Stimulated activated CD8-positive, alpha-beta memory T cell treated with anti-CD3 and anti-CD28 coated beads, Interleukin-15, amount 100 ng/mL, for 4 hours (primary cell): ENCODE data around the gene CHRNB2.
"Not testable (repeated sequence)": the region's sequence is repeated elsewhere in the genome, so short reads cannot be mapped to it uniquely, and the experiment has no call there.

Source experiments
- DNase-seq, 2 donors: peaks; one replicate each; pipeline ENCODE4 v3.0.0-alpha.2; 2020; ENCODE audit warnings: low read depth in 2 of 2

Gene CHRNB2

GRCh38 chr1:154567386-154568156 lies at the start of gene CHRNB2:
Gene CHRNB2 (plus strand): TSS chr1:154567778. CDS start chr1:154568045, 267 bp downstream.
- peak in 1 of 2 donors; percentile 44 for DNase-seq

DNA sequence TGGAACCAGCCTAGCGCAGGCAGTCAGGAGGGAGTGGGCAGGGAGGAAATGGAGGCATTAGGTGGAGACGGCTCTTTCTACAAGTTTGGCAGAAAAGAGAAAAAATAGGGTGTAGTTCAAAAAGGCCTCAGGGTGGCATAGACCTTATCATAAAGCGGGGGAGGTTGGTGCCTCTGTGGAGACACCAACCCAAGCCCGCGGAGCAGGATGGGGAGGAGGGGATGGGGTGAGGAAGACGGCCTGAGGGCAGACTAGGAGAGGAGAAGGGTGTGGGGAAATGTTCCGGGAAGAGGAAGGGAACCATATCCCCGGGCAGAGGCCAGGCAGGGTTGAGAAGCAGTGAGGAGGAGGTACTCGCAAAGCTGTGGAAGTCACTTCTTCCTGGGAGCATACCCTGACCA lies 48.0 kb upstream of the CHRNB2 start:
- DNase-seq: no peak

DNA sequence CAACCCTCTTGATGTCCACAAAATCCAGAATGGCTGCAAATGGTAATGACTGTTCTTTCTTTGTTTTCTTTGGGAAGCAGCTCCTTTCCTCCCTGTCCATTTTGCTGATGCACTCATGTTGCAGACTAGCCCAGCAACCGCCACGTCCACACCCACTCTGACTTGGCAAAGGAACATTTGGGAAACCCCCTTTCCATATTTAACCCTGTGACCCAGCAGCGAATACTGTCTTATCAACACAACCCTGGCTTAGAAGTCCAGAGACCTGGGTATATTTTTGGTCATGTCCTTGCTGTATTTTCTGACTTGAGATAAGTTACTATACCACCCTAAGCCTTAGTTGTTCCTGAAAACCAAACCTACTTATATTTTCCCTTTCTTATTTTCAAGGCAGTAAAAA lies 47.2 kb upstream of the CHRNB2 start:
- DNase-seq: no peak

DNA sequence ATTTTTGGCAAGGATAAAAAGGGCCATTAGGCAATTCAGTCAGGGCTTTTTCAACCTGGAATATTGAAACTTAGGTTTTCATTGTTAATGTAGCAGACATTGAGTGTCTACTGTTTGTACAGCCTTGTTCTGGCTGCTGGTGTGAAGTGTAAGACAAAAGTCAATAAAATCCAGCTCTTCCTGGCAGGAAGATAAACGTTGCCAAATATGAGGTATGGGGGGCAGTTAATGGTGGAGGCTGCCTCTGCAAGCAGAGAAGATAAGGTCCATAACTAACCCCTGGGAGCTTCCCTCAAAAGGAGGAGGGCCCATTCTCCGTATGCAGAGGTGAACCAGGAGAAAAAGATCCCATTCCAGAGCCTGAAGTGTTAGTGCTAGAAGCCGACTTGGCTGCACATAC lies 45.9 kb upstream of the CHRNB2 start:
- no peak for DNase-seq

DNA sequence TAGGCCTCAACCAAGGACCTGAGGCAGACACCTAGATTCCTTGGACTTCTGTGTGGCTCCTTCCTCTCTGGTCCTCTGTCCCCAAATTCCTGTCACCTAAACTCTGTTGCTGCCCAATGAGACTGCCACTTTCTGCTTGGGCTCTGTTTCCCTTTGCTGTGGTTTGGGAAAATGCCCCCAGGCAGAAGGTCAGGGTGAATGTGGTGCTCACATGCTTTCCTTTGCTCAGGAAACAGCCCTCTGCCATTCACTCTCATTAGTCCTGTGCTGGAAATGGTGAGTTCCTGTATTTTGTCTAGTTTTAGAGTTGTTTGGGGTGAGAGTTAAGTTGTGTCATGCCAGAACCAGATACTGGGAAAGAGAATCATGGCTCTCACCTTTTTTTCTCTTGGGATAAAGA lies 42.7 kb upstream of the CHRNB2 start:
- DNase-seq: no peak

DNA sequence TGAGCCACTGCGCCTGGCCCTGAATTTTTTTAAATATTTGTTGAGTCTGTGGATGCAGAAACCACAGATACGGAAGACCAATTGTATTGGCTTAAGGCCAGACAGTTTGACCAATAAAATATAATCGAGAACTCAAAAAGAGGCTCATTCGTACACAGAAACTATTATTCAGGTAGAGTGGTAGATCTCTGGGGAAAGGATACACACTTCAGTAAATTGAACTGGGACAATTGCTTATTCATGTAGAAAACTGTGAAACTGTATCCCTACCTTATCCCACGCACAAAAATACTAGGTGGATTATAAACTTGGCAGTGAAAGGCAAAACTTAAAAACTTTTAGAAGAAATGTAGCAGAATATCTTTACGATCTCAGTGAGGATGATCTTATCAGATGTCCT lies 40.4 kb upstream of the CHRNB2 start:
- no peak for DNase-seq

- DNase-seq: no peak
These were observed 38.3 kb upstream of the CHRNB2 start for GRCh38 chr1:154529308-154529707.

DNA sequence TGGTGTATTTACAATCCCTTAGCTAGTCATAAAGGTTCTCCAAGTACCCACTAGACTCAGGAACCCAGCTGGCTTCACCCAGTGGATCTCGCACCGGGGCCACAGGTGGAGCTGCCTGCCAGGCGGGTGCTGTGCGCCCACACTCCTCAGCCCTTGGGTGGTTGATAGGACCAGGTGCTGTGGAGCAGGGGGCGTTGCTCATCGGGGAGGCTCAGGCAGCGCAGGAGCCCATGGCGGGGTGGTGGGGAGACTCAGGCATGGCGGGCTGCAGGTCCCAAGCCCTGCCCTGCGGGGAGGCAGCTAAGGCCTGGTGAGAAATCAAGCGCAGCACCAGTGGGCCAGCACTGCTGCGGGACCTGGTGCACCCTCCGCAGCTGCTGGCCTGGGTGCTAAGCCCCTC lies 35.6 kb upstream of the CHRNB2 start:
- not testable (repeated sequence) for DNase-seq

DNA sequence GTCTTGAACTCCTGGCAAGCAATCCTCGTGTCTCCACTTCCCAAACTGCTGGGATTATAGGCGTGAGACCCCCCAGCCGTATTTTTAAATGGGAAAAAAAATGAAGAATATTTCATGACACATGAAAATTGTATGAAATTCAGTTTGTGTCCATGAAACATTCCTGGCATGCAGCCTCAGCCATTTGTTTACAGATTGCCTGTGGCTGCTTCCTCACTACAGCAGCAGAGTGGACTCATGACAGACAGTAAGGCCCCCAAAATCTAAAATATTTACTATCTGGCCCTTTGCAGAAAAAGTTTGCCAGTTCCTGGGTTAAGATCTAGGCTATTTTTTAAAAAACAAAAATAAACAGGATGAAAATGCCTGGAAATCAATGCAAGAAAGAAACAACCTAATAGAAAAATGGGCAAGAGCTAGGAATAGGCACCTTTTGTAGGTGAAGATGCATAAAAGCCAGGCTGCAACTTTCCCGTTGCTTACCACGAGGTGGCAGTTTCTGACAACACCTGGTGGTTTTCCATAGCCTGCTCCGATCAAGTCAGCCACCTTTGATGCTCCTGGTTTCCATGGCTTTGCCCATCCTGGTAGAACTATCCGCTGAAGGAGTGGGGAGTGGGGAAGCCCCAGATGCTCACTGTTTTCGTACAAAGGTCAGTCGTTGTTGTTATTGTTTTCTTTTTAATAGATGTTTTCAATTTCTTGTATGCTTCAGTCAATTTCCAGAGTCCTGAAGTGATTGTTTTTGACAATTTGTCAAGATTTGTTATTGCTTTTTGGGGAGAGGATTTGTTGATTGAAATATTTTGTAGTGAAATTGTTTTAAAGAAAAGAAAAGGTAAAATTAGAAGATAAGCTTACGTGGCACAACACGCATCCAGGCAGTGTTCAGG lies 33.4 kb upstream of the CHRNB2 start:
- no peak for DNase-seq

DNA sequence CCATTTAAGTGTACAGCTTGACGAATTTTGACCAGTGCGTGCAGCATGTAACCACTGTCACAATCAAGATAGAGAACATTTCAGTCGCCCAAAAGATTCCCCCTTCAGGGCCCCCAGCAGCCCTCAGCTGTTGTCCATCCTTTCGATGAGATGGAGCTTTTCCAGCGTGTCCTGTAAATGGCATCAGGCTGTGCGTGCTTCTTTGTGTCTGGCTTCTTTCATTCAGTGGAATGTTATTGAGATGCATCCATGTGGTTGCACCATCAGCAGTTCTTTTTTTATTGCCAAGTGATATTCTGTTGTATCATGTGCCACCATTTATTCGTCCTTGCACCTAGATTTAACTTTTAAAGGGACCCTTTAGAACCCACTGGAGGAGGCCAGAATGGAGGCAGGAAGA lies 31.0 kb upstream of the CHRNB2 start:
- no peak for DNase-seq

- DNase-seq: no peak
These were observed 27.8 kb upstream of the CHRNB2 start for GRCh38 chr1:154539486-154540483.

DNA sequence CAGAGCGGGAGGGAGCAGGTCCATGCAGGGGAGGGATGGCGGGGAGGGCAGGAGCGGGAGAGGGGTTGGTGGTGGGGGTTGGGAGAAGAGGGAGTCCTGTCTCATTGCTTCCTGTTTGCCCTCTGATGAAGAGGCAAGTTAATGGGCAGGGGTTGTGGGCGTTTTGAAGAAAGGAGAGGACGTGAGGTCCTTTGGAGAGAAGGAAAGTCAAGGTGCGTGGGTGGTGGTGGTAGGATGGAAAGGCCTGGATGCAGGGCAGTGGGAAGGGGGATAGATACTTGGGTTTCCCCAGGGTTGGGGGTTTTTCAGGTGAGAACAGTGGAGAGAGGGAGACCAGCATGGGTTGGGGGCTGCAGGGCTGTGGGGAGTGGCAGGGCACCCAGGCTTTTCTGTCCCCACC lies 26.3 kb upstream of the CHRNB2 start:
- DNase-seq: no peak

DNA sequence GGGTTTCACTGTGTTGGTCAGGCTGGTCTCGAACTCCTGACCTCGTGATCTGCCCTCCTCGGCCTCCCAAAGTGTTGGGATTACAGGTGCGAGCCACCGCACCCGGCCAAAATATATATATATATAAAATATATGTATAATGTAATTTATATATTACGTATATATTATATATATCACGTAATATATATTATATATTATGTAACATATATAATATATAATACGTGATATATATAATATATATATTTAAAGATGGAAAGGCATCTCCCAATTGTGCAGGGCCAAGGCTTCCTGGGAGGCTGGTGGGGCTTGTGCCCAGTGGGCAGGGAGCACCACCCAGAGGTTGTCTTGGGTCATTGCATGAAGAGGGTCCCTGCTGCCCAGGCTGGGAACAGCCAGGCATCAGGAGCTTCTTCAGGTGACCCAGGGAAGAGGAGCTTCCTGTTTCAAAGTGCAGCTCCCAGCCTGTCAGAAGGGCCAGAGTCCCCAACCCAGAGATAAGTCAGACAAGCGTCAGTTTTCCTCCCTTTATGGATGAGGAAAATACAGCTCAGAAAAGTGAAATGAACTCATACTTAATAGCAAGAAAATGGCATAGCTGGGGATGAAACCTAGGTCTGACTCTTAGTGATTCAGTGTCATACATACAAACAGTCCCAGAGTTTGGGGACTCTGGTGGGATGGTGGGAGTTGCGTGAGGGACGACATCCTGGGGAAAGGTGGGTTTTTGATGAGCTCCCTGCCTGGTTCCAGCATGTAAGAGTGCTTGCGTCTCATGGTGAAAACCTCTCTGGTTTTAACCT lies 21.1 kb upstream of the CHRNB2 start:
- peak in 1 of 2 donors; percentile 19 for DNase-seq

DNA sequence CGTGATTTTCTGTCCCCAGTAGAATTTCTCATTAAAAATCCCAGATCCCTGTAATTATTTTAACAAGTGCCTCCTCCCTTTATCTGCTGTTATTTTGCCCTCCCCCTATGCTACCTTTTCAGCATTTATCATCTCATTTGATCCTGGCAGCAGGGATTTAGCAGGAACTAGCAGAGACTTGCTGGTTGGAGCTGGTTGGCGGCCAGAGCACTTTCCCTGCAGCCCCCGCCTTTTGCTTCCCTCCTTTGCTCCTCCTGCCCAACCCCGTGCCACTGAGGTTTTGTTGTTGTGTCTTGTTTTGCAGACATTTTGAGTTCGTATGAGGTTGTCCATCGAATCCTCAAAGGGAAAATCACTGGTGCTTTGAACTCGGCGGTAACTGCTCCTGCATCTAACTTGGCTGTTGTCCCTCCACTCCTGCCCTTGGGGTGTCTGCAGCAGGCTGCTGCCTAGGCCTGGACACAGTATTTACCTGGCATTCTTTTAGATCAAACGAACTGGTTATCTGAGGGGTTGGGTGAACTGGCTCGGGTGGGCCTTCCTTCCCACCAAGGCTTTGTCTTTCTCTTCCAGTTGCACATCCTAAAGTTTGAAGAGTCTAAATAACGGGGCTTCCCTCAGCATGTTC lies 20.4 kb upstream of the CHRNB2 start:
- no peak for DNase-seq

DNA sequence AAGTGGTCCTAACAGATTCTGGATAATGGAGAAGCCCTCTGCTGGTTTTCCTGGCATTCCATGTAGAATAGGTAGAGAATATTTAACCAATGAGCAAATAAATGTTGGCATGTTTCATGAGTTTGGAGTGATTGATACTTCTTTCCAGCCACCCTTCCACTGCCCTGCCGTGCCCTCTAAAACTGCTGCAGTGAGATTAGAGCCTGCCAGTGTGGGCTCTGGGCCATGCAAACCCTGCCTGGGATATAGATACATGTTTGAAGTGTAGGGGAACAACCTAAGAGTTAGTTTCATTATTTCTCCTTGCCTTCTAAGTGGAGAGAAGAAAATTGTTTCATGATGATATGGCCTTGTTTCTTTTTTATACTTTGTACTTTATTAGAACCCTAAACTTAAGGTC lies 19.6 kb upstream of the CHRNB2 start:
- DNase-seq: no peak

DNA sequence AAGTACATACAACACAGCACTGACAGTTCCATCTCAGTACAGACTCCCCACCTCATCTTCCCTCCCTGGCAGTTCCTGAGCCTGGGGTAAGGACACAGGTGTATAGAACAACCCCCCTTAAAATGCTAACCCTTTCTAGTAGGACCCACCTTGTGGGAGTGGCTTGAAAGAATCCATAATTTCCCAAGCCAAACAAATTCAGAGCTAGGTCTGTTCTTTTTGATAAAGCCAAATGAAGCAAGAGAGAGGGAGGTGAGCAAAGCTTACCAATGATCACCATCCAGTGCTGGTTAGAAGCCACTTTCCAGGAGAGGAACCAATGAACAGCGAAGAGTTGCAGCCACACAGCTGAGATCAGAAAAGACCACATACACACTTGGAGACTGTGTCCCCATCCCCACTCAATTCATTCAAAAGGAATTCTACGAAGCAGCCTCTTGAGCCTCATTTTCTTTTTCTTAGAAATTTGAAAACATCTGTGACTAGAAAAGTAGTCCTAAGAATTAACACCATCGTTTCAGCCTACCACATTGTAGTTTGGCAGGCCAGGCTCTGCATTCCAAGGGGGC lies 18.3 kb upstream of the CHRNB2 start:
- DNase-seq: no peak

GRCh38 chr1:154550070-154550469 lies 17.5 kb upstream of the CHRNB2 start:
- DNase-seq: no peak

- DNase-seq: no peak
These were observed 16.9 kb upstream of the CHRNB2 start for GRCh38 chr1:154550657-154551056.

DNA sequence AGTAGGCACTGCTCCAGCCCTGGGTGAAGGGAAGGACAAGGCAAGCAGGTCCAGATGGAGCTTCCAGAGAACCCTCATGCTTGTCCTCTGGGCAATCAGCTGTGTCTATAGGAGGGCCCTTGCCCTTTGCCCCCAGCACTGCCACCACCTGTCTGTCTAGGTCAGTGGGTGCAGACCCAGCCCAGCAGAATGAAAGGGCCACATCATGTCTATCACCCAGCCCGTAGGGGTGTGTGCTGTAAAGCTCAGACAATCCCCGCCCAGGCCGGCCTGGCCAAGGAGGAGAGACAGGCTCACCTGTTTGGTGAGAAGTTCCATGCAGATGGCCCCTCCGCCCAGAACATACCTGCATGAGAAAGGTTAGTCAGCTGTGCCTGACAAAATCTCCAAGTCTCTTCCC lies 16.1 kb upstream of the CHRNB2 start:
- no peak for DNase-seq

GRCh38 chr1:154552036-154552435 lies 15.5 kb upstream of the CHRNB2 start:
- DNase-seq: no peak
